OCI-LY7 (cell line): Measurements from ENCODE around the gene KIF6. TPM values are rescaled to one million over a fixed set of nuclear protein-coding genes. Genes with fewer than 3 reads are reported as not detected.

Source experiments
- BruUV-seq: library from RNA; stranded (reverse); fragments of 400-500 nt; replicated peaks from 2 replicates; lab custom pipeline; 2021; lab: Mats Ljungman, UMichigan
- CTCF ChIA-PET: fragments of 300-600 bp; sonication (Branson Sonifier 250); formaldehyde crosslinking; loops from one replicate; lab custom pipeline; 2022; ENCODE audit warnings: antibody characterized with exemption; ENCODE audit not compliant: unreplicated experiment; lab: Charles Lee
- POLR2A ChIA-PET: fragments of 300-600 bp; sonication (Branson Sonifier 250); formaldehyde crosslinking; loops from one replicate; lab custom pipeline; 2022; ENCODE audit warnings: antibody characterized with exemption; lab: Charles Lee
- DNase-seq: peaks from one replicate; pipeline ENCODE4 v3.0.0-alpha.2; 2015; ENCODE audit warnings: low spot score
- H2AFZ ChIP-seq: fragments of 200-600 bp; sonication (generic), shearing (Covaris generic); 2 replicates; pipeline ENCODE4 v1.6.1; 2014; ENCODE audit warnings: mild to moderate bottlenecking, antibody characterized with exemption, low read length, moderate library complexity
- H3K27ac ChIP-seq: fragments of 200-600 bp; sonication (generic); 2 replicates; pipeline ENCODE4 v1.5.1; 2014; ENCODE audit warnings: mixed run types, low read depth, mild to moderate bottlenecking, moderate library complexity, low read length, inconsistent platforms; ENCODE audit not compliant: poor library complexity, severe bottlenecking
- H3K36me3 ChIP-seq: fragments of 200-600 bp; sonication (generic); 2 replicates; pipeline ENCODE4 v1.6.1; 2014; ENCODE audit warnings: mild to moderate bottlenecking, antibody characterized with exemption, low read length, moderate library complexity, mixed read lengths; ENCODE audit not compliant: insufficient read depth
- H3K4me1 ChIP-seq: fragments of 200-600 bp; sonication (generic); 2 replicates; pipeline ENCODE4 v1.5.1; 2014; ENCODE audit warnings: mild to moderate bottlenecking, low read length; ENCODE audit not compliant: insufficient read depth, poor library complexity, severe bottlenecking
- H3K4me2 ChIP-seq: fragments of 200-600 bp; sonication (generic); 2 replicates; pipeline ENCODE4 v1.6.1; 2014; ENCODE audit warnings: mild to moderate bottlenecking, low read length
- H3K4me3 ChIP-seq: fragments of 200-600 bp; sonication (generic); 2 replicates; pipeline ENCODE4 v1.5.1; 2014; ENCODE audit warnings: mild to moderate bottlenecking, low read depth, low read length; ENCODE audit not compliant: poor library complexity, severe bottlenecking
- H3K79me2 ChIP-seq: fragments of 200-600 bp; sonication (generic); 2 replicates; pipeline ENCODE4 v1.6.1; 2016; ENCODE audit warnings: low read depth, mild to moderate bottlenecking, low read length, moderate library complexity, mixed read lengths; ENCODE audit not compliant: insufficient read depth
- H3K9me2 ChIP-seq: fragments of 200-600 bp; sonication (generic); 2 replicates; pipeline ENCODE4 v1.6.1; 2016; ENCODE audit warnings: mild to moderate bottlenecking, low read length, mixed read lengths; ENCODE audit not compliant: insufficient read depth
- H3K9me3 ChIP-seq: fragments of 200-600 bp; sonication (generic); 2 replicates; pipeline ENCODE4 v1.6.1; 2014; ENCODE audit warnings: mild to moderate bottlenecking, mixed run types, low read length, mixed read lengths
- H4K20me1 ChIP-seq: fragments of 200-600 bp; sonication (generic); 2 replicates; pipeline ENCODE4 v1.6.1; 2014; ENCODE audit warnings: mild to moderate bottlenecking, antibody characterized with exemption, low read length, moderate library complexity, mixed read lengths; ENCODE audit not compliant: insufficient read depth
- CTCF ChIP-seq: fragments of 200-600 bp; sonication (generic); conservative IDR thresholded peaks from 2 replicates; pipeline ENCODE4 v1.5.1; 2014; ENCODE audit warnings: mild to moderate bottlenecking, antibody characterized with exemption, low read length, moderate library complexity, mixed read lengths
- EZH2phosphoT487 ChIP-seq: fragments of 200-600 bp; sonication (generic); IDR thresholded peaks from 2 replicates; pipeline ENCODE4 v1.6.1; 2018; ENCODE audit warnings: low read depth, borderline replicate concordance, mild to moderate bottlenecking, mixed run types, antibody characterized with exemption, low read length, moderate library complexity, mixed read lengths
- intact Hi-C: fragments of 100-400 bp; cut with micrococcal nuclease; formaldehyde crosslinking; loops from one replicate; pipeline ENCODE4 v1.10.0; 2022; ENCODE audit not compliant: unreplicated experiment
- total RNA-seq, 2 experiments: library from RNA; depleted of rRNA in 1 of 2; stranded (reverse); fragments of >200 nt in 1 of 2; shearing (Covaris generic) in 1 of 2; gene quantifications; 2 replicates each; pipeline ENCODE4 v1.2.3, GENCODE V29; 2014 to 2022

KIF6 gene
- total RNA-seq, 2 experiments from 2014 or later: not detected

GRCh38 chr6:39452306-39453145, 272.7 kb downstream of the KIF6 start:
- ChIA-PET POLR2A (no interaction called here), CTCF (no interaction called here)
- H3K79me2 ChIP-seq: no peaks in the 10 kb centered on the region
- H3K4me3 ChIP-seq: no peak overlapping the region
- H3K36me3 ChIP-seq: no peaks in the 10 kb centered on the region
- TF ChIP-seq EZH2phosphoT487 (no peak), CTCF (no peak)
- no peak overlapping the region for H3K4me2 ChIP-seq
- H3K9me3 ChIP-seq: no peaks in the 10 kb centered on the region
- intact Hi-C loops: no loop called here
- DNase-seq: no peak
- H4K20me1 ChIP-seq: no peaks in the 10 kb centered on the region
- BruUV-seq: no TSS peak
- H3K4me1 ChIP-seq: no peaks in the 10 kb centered on the region
- no peak overlapping the region for H3K27ac ChIP-seq
- H2AFZ ChIP-seq: no peak overlapping the region
- no peaks in the 10 kb centered on the region for H3K9me2 ChIP-seq

- Histone ChIP-seq H2AFZ (no peak overlapping the region), H3K79me2 (no peaks in the 10 kb centered on the region), H3K9me2 (no peaks in the 10 kb centered on the region), H3K9me3 (no peaks in the 10 kb centered on the region), H3K4me3 (no peak overlapping the region), H3K36me3 (no peaks in the 10 kb centered on the region), H3K27ac (no peak overlapping the region), H4K20me1 (no peaks in the 10 kb centered on the region), H3K4me1 (no peaks in the 10 kb centered on the region), H3K4me2 (no peak overlapping the region)
- POLR2A ChIA-PET: no interaction called here
- no peak for TF ChIP-seq EZH2phosphoT487
- peak; percentile 76 for TF ChIP-seq CTCF
- intact Hi-C loops: no loop called here
- CTCF ChIA-PET: no interaction called here
- peak; percentile 5 for DNase-seq
- no TSS peak for BruUV-seq
Measured at GRCh38 chr6:39451831-39452230, 273.4 kb downstream of the KIF6 start.

- intact Hi-C loops: no loop called here
- H3K9me2 ChIP-seq: no peaks in the 10 kb centered on the region
Measured at GRCh38 chr6:39449022-39449421, 276.2 kb downstream of the KIF6 start.

More at GRCh38 chr6:39449022-39449421, 276.2 kb downstream of the KIF6 start:
- POLR2A ChIA-PET: no interaction called here
- no peak for DNase-seq
- Histone ChIP-seq H3K9me3 (no peaks in the 10 kb centered on the region), H3K27ac (no peak overlapping the region), H3K36me3 (no peaks in the 10 kb centered on the region), H3K4me3 (no peak overlapping the region), H4K20me1 (no peaks in the 10 kb centered on the region), H3K4me1 (no peaks in the 10 kb centered on the region), H3K79me2 (no peaks in the 10 kb centered on the region), H3K4me2 (no peak overlapping the region), H2AFZ (no peak overlapping the region)
- CTCF ChIA-PET: no interaction called here
- no TSS peak for BruUV-seq
- no peak for TF ChIP-seq EZH2phosphoT487
- TF ChIP-seq CTCF: no peak
